Amniotic stem cell (primary cell): ENCODE measurements around the gene ICE2.

Experiments used
- DNase-seq: peaks from one replicate; lab custom pipeline; 2025; lab: John Stamatoyannopoulos, UW

The ICE2 gene

GRCh38 chr15:60389261-60390077 is 89.5 kb downstream of the ICE2 start:
- no peak for DNase-seq

GRCh38 chr15:60387321-60387720 is 91.6 kb downstream of the ICE2 start:
- no peak for DNase-seq

- DNase-seq, result no peak
Measured at GRCh38 chr15:60386615-60387014, 92.3 kb downstream of the ICE2 start.

GRCh38 chr15:60385620-60386552 is 93.1 kb downstream of the ICE2 start:
- DNase-seq, result no peak

- DNase-seq, result no peak
Measured at GRCh38 chr15:60384526-60385126, 94.3 kb downstream of the ICE2 start.

- DNase-seq, result no peak
Measured at GRCh38 chr15:60384053-60384452, 94.9 kb downstream of the ICE2 start.

- DNase-seq, result no peak
Measured at GRCh38 chr15:60382773-60383674, 95.9 kb downstream of the ICE2 start.

- DNase-seq, result no peak
Measured at GRCh38 chr15:60381148-60381788, 97.7 kb downstream of the ICE2 start.

GRCh38 chr15:60379525-60380274 is 99.2 kb downstream of the ICE2 start:
- DNase-seq, result peak; percentile 87

GRCh38 chr15:60379185-60379524 is 99.8 kb downstream of the ICE2 start:
- no peak for DNase-seq

- DNase-seq, result no peak
Measured at GRCh38 chr15:60376677-60377095, 102.3 kb downstream of the ICE2 start.

- no peak for DNase-seq
Measured at GRCh38 chr15:60375306-60375705, 103.6 kb downstream of the ICE2 start.

GRCh38 chr15:60374628-60375081 is 104.3 kb downstream of the ICE2 start:
- DNase-seq, result peak; percentile 95

- DNase-seq, result no peak
Measured at GRCh38 chr15:60374209-60374608, 104.7 kb downstream of the ICE2 start.

GRCh38 chr15:60373745-60374144 is 105.2 kb downstream of the ICE2 start:
- no peak for DNase-seq

- no peak for DNase-seq
Measured at GRCh38 chr15:60373327-60373726, 105.6 kb downstream of the ICE2 start.

GRCh38 chr15:60372756-60373155 is 106.2 kb downstream of the ICE2 start:
- no peak for DNase-seq

- no peak for DNase-seq
Measured at GRCh38 chr15:60372227-60372626, 106.7 kb downstream of the ICE2 start.

GRCh38 chr15:60371175-60372051 is 107.5 kb downstream of the ICE2 start:
- peak; percentile 95 for DNase-seq

- DNase-seq, result no peak
Measured at GRCh38 chr15:60370869-60371136, 108.1 kb downstream of the ICE2 start.
